ENCODE measurements around the gene LYST.
"Not testable (repeated sequence)": the region's sequence is repeated elsewhere in the genome, so short reads cannot be mapped to it uniquely, and the experiment has no call there.

Gene LYST

DNA sequence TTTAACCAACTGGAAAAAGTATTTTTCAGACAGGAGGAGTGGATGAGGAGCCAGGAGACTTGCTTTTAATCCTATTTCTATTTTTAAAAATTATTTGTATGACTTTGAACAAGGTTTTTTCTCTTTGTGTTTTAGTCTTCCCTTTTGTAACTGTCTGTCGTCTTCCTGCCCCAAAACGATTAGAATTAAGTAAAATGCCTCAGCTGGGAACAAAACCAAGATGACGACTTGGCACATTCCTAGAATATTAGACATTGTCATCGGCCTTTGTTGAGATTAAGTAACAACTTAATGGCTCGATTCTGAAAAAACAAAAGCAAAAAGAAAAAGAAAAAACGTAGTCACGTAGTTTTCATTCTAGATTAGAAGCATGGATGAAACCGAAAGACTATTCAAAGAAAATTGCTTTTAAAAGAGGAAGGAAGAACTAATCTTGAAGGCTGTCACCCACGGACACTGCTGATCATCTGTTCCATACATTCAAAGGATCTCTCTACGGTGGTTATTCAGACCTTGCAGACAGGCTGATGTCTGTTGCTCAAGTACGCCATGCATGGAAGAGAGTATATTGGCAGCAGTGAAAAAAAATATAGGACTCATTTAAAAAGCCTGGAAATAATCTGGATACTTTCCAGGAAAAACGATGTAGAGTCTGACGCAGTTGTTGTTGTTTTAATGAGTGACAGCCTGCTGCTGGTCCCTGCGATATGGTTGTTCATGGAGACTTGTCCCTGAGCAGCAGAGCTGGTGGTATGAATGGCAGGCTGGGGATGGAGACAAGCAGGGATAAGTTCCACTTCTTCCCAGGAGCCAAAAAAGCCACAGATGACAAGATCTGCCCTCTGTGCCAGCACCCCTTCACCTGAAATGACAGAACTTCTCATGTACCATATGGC is 234.0 kb downstream of the LYST start:
- peak; percentile 63 for DNase-seq (ENCODE audit: low spot score)

- DNase-seq (ENCODE audit: low spot score), result no peak
These were observed 234.9 kb downstream of the LYST start for GRCh38 chr1:235631816-235632215.

GRCh38 chr1:235628316-235629005 is 238.2 kb downstream of the LYST start:
- no peak for DNase-seq (ENCODE audit: low spot score)

- DNase-seq (ENCODE audit: low spot score), result no peak
These were observed 240.9 kb downstream of the LYST start for GRCh38 chr1:235625831-235626230.

DNA sequence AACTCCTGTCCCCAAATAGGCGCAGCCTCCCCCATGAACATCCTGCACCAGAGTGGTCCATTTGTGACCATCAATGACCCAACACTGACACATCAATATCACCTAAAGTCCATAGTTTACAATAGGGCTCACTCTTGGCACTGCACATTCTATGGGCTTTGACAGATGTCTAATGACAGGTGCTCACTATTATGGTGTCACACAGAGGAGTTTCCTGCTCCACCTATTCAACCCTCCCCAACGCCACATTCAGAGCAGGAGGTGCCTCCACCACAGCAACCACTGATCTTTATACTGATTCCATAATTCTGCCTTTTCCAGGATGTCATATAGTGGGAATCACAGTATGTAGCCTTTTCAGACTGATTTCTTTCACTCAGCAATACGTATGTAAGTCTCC is 241.4 kb downstream of the LYST start:
- no peak for DNase-seq (ENCODE audit: low spot score)

GRCh38 chr1:235624721-235625333 is 241.9 kb downstream of the LYST start:
- DNase-seq (ENCODE audit: low spot score), result peak; percentile 47

DNA sequence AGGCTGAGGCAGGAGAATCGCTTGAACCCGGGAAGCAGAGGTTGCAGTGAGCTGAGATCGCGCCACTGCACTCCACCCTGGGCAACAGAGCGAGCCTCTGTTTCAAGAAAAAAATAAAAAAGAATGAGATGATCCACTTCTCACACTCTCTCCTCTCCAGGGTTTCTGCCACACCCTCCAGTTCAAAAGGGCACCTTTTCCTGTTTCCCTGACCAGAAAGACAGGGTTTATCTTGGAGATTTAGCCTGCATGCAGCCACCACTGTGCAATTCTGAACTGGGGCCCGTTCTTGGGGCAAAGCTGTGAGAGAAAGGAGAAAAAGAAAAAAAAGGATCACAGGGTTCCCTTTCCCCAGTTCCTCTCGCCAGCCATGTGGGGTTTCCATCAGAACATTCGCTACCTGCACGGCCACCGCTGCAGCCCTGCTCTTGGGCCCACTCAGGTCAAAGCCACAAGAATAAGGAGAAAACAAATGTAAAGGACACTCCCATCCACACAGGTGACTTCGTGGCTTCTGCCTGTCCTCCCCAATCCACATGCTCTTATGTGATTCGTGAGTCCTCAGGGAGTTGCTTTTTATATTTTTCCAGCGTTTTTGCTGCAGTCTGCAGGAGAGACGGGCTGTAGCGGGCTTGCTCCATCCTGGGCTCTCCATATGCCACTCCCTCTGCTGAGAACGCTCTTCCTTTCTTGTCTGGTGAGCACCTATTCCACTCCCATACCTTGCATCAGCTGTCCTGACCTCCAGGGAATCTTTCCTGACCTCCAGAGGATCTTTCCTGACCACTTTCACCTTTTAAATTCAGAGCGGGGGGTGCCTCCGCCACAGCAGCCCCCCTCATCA is 243.5 kb downstream of the LYST start:
- DNase-seq (ENCODE audit: low spot score), result no peak

DNA sequence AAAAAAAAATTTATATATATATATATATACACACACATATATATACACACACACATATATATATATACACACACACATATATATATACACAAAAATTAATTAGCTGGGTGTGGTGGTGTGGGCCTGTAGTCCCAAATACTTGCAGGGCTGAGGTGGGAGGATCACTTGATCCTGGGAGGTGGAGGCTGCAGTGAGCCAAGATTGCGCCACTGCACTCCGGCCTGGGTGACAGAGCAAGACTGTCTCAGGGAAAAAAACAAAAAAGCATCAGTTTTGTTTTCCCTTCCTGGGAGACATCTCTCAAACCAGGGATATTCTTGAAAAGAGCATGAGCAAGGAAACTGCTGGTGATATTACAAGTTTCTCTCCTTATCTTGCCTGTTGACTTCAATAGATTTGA is 247.6 kb downstream of the LYST start:
- not testable (repeated sequence) for DNase-seq (ENCODE audit: low spot score)

- DNase-seq (ENCODE audit: low spot score), result peak; percentile 83
These were observed 248.9 kb downstream of the LYST start for GRCh38 chr1:235617808-235618207.

DNA sequence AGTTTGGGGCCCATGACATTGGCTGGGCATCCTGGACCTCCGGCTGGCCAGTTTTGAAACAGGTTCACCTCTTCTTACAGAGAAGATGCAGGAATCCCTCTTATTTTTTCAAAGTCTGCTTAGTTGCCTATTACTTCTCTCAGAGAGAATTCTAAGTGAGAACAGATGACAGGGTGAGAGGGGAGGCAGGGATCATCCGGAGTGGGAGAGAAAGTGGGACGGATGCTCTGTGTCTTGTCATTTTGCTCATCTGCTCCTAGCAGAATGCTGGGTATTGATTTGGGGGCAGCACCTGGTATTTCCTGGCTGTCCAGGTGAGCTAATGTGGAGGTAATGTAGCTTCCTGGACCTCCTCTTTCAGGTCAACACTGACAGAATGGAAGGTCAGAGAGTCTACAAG is 249.6 kb downstream of the LYST start:
- DNase-seq (ENCODE audit: low spot score), result no peak

DNA sequence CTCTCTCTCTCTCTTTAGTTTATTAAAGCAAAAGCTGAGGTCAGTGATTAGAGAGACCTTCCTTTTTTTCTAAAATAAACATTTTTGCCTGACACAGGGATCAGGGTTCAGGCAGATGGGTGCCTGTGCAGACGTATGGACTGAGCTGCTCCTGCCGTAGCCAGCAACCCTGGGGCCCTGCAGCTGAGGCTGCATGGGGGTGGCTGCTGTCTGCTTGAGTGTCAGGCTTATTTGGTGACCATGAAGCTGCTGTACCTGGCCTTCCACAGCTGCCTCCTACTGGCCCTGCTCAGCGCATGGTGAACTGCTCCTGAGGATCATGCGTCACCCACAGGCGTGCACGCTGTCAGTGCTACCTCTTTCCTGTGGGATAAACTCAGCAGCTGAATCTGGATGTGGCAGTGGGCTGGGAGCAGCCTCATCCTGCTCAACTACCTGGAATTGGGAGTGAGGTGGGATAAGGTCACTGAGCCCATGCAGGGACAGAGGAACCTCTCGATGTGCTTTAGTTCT is 252.2 kb downstream of the LYST start:
- no peak for DNase-seq (ENCODE audit: low spot score)

DNA sequence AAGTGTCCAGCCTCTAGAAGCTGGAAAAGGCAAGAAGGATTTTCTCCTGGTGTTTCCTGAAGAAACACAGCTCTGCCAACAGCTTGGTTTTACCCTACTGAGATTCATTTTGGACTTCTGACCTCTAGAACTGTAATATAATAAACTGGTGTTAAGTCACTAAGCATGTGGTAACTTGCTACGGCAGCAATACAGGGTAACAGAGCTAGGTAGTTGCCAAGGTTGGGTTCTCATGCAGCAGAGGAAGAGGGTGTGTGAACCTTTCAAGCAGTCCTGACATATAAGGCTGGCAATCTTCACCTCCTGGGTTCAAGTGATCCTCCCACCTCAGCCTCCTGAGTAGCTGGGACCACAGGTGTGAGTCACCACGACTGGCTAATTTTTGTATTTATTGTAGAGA is 253.1 kb downstream of the LYST start:
- no peak for DNase-seq (ENCODE audit: low spot score)

DNA sequence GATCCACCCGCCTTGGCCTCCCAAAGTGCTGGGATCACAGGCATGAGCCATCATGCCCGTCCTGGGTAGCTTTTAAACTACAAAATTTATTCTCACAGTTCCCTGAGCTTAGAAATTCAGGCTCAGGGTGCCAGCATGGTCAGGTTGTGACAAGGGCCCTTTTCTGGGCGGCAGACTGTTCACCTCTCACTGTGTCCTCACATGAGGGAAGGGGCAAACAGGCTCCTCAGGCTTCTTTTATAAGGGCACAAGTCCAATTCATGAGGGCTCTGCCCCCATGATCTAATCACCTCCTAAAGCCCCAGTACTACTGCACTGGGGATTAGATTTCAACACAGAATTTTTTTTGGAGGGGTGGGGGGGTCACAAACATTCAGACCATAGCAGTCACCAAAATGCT is 253.9 kb downstream of the LYST start:
- DNase-seq (ENCODE audit: low spot score), result no peak

All from hepatic stellate cell (primary cell).